ENCODE measurements around the gene IL15RA. TPM values are rescaled to one million over a fixed set of nuclear protein-coding genes. Genes with fewer than 3 reads are reported as not detected.
A peak's percentile ranks its signal among the peaks of the same experiment; 100 is the strongest.

IL15RA gene
- total RNA-seq, 2 experiments from 2014 or later = 20.1 to 20.2 TPM

DNA sequence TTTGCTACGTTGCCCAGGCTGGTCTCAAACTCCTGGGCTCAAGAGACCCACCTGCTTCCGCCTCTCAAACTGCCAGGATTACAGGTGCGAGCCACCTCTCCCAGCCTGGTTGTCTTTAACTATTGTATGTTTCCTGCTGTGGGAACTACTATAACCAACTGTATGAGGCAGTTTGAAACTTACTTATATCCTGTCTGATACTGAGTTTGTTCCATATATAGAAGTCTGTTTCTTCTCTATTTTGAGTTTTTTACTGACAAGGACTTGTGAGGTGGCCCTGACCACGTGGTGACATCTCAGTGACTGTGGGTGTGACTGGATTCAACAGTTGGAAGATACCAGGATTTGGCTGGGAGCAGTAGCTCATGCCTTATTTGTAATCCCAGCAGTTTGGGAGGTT is 73.1 kb downstream of the IL15RA start:
- Mint-ChIP-seq H3K27ac (peak overlapping the region; percentile 77), H3K4me1 (ENCODE audit: low read depth) (peaks cover 27% of the 10 kb centered on the region), H3K36me3 (peaks cover 30% of the 10 kb centered on the region), H3K4me3 (no peak overlapping the region), H3K9me3 (no peaks in the 10 kb centered on the region), H3K27me3 (no peaks in the 10 kb centered on the region)
- DNase-seq = peak; percentile 58
- CTCF ChIA-PET = no interaction called here
- intact Hi-C loops (cut with micrococcal nuclease) = no loop called here
- POLR2A ChIA-PET = no interaction called here

DNA sequence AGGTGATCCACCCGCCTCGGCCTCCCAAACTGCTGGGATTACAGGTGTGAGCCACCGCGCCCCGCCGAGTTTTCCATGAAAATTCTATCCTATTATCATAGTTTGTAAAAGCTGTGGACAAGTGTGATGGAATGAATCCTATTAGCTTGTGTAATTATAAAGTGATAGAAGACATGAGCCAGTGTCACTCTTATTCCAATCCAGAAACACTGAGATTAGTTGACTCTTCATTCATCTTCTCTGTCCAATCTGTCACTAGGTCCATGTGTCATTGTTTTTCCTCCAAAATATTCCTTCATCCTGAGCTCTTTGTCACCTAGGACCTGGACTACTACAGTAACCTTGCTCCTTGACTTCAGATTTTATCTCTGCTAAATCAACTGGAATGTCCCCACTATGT is 73.8 kb downstream of the IL15RA start:
- POLR2A ChIA-PET = no interaction called here
- H3K4me3 Mint-ChIP-seq = no peak overlapping the region
- H3K27me3 Mint-ChIP-seq = no peaks in the 10 kb centered on the region
- DNase-seq = no peak
- peaks cover 27% of the 10 kb centered on the region for H3K4me1 Mint-ChIP-seq (ENCODE audit: low read depth)
- CTCF ChIA-PET = no interaction called here
- H3K36me3 Mint-ChIP-seq = peaks cover 24% of the 10 kb centered on the region
- peak overlapping the region; percentile 77 for H3K27ac Mint-ChIP-seq
- no peaks in the 10 kb centered on the region for H3K9me3 Mint-ChIP-seq
- intact Hi-C loops (cut with micrococcal nuclease) = no loop called here

DNA sequence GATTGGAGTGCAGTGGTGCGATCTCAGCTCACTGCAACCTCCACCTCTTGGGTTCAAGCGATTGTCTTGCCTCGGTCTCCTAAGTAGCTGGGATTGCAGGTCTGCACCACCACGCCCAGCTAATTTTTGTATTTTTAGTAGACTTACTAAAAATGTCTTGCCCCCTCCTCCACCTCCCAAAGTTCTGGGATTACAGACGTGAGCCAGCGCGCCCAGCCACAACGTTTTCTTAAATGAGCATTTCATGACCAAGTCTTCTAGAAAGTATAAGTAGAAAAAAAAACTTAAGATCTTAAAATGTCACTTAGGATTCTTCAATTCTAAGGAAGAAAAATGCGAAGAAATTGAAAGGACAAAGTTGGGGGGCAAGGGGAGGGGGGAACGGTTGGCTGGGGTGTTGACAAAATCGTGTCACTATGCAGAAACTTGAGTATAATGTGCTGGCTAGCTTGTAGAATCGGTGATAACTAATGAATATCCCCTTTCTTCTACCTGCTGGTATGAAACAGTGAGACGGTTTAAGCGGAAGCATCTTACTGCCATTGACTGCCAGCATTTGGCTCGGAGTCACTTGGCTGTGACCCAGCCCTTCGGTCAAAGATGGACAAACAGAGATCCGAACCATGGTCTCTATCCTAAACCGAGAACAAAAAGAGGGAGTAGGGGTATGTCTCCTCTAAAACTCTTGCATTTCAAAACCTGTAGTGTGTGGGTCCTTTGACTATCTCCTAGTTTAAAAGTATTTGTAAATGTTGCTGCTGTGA is 74.7 kb downstream of the IL15RA start:
- H3K4me1 Mint-ChIP-seq (ENCODE audit: low read depth) = peaks cover 27% of the 10 kb centered on the region
- H3K27me3 Mint-ChIP-seq = no peaks in the 10 kb centered on the region
- H3K4me3 Mint-ChIP-seq = no peak overlapping the region
- ChIA-PET POLR2A (no interaction called here), CTCF (no interaction called here)
- intact Hi-C loops (cut with micrococcal nuclease) = no loop called here
- no peak for DNase-seq
- H3K36me3 Mint-ChIP-seq = peaks cover 26% of the 10 kb centered on the region
- H3K9me3 Mint-ChIP-seq = peaks cover 4% of the 10 kb centered on the region
- no peak overlapping the region for H3K27ac Mint-ChIP-seq

Other genes with a start within 250 kb of the IL15RA start
- 100 to 1,000 TPM; 283 to 286 TPM for gene GDI2, start 164.1 kb downstream of the IL15RA start, total RNA-seq
- 1 to 10 TPM; 5.9 to 6.4 TPM for gene ANKRD16, start 87.7 kb downstream of the IL15RA start, total RNA-seq
- gene FBH1, start 87.3 kb downstream of the IL15RA start, total RNA-seq = 10 to 100 TPM; 57.8 to 63.4 TPM
- 100 to 1,000 TPM; 961 to 988 TPM for gene IL2RA, start 84.8 kb upstream of the IL15RA start, total RNA-seq
- 100 to 1,000 TPM; 151 to 155 TPM for gene RBM17, start 111.5 kb upstream of the IL15RA start, total RNA-seq
- 10 to 100 TPM; 70.6 to 76.4 TPM for gene PFKFB3, start 225.4 kb upstream of the IL15RA start, total RNA-seq

Data from activated CD4-positive, alpha-beta memory T cell treated with anti-CD3 and anti-CD28 coated beads for 36 hours (primary cell).